ENCODE data around the gene HINT2.

HINT2 gene

GRCh38 chr9:35771943-35772342, 42.9 kb downstream of the HINT2 start:
- Histone ChIP-seq H3K4me1 (ENCODE audit: insufficient read depth, insufficient read length) (no peaks in the 10 kb centered on the region), H3K4me3 (ENCODE audit: insufficient read length, low read depth) (no peak overlapping the region), H3K9me3 (ENCODE audit: insufficient read depth, low read length) (no peaks in the 10 kb centered on the region), H3K9ac (ENCODE audit: insufficient read length, low read depth) (no peak overlapping the region), H3K36me3 (ENCODE audit: insufficient read depth, insufficient read length, low read length) (no peaks in the 10 kb centered on the region), H3K27me3 (ENCODE audit: insufficient read depth, insufficient read length) (no peaks in the 10 kb centered on the region)
- no peak for DNase-seq (ENCODE audit: low read depth, low spot score)
- TF ChIP-seq ZNF274 (IDR thresholded peaks at IDR 0.05; ENCODE audit: low read depth, low read length) (no peak), YY1 (IDR thresholded peaks at IDR 0.05; ENCODE audit: insufficient read depth, insufficient read length) (no peak), SUZ12 (IDR thresholded peaks at IDR 0.05; ENCODE audit: extremely low read depth, insufficient read depth, insufficient read length) (no peak)

- H3K4me3 ChIP-seq (ENCODE audit: insufficient read length, low read depth), result no peak overlapping the region
- H3K4me1 ChIP-seq (ENCODE audit: insufficient read depth, insufficient read length), result no peaks in the 10 kb centered on the region
- no peaks in the 10 kb centered on the region for H3K9me3 ChIP-seq (ENCODE audit: insufficient read depth, low read length)
- TF ChIP-seq YY1 (IDR thresholded peaks at IDR 0.05; ENCODE audit: insufficient read depth, insufficient read length) (no peak), ZNF274 (IDR thresholded peaks at IDR 0.05; ENCODE audit: low read depth, low read length) (no peak), SUZ12 (IDR thresholded peaks at IDR 0.05; ENCODE audit: extremely low read depth, insufficient read depth, insufficient read length) (no peak)
- no peak for DNase-seq (ENCODE audit: low read depth, low spot score)
- no peaks in the 10 kb centered on the region for H3K27me3 ChIP-seq (ENCODE audit: insufficient read depth, insufficient read length)
- no peak overlapping the region for H3K9ac ChIP-seq (ENCODE audit: insufficient read length, low read depth)
- H3K36me3 ChIP-seq (ENCODE audit: insufficient read depth, insufficient read length, low read length), result no peaks in the 10 kb centered on the region
Observed at GRCh38 chr9:35771534-35771933, 43.3 kb downstream of the HINT2 start.

- H3K27me3 ChIP-seq (ENCODE audit: insufficient read depth, insufficient read length), result no peaks in the 10 kb centered on the region
- H3K36me3 ChIP-seq (ENCODE audit: insufficient read depth, insufficient read length, low read length), result no peaks in the 10 kb centered on the region
- TF ChIP-seq ZNF274 (IDR thresholded peaks at IDR 0.05; ENCODE audit: low read depth, low read length) (no peak), YY1 (IDR thresholded peaks at IDR 0.05; ENCODE audit: insufficient read depth, insufficient read length) (no peak), SUZ12 (IDR thresholded peaks at IDR 0.05; ENCODE audit: extremely low read depth, insufficient read depth, insufficient read length) (no peak)
- H3K4me1 ChIP-seq (ENCODE audit: insufficient read depth, insufficient read length), result no peaks in the 10 kb centered on the region
- no peak overlapping the region for H3K9ac ChIP-seq (ENCODE audit: insufficient read length, low read depth)
- H3K9me3 ChIP-seq (ENCODE audit: insufficient read depth, low read length), result no peaks in the 10 kb centered on the region
- no peak for DNase-seq (ENCODE audit: low read depth, low spot score)
- H3K4me3 ChIP-seq (ENCODE audit: insufficient read length, low read depth), result no peak overlapping the region
Observed at GRCh38 chr9:35771075-35771433, 43.8 kb downstream of the HINT2 start.

- no peaks in the 10 kb centered on the region for H3K9me3 ChIP-seq (ENCODE audit: insufficient read depth, low read length)
- no peaks in the 10 kb centered on the region for H3K27me3 ChIP-seq (ENCODE audit: insufficient read depth, insufficient read length)
- DNase-seq (ENCODE audit: low read depth, low spot score), result no peak
- H3K4me1 ChIP-seq (ENCODE audit: insufficient read depth, insufficient read length), result no peaks in the 10 kb centered on the region
- TF ChIP-seq SUZ12 (IDR thresholded peaks at IDR 0.05; ENCODE audit: extremely low read depth, insufficient read depth, insufficient read length) (no peak), YY1 (IDR thresholded peaks at IDR 0.05; ENCODE audit: insufficient read depth, insufficient read length) (no peak), ZNF274 (IDR thresholded peaks at IDR 0.05; ENCODE audit: low read depth, low read length) (no peak)
- H3K36me3 ChIP-seq (ENCODE audit: insufficient read depth, insufficient read length, low read length), result no peaks in the 10 kb centered on the region
- H3K9ac ChIP-seq (ENCODE audit: insufficient read length, low read depth), result no peak overlapping the region
- H3K4me3 ChIP-seq (ENCODE audit: insufficient read length, low read depth), result no peak overlapping the region
Observed at GRCh38 chr9:35769763-35770162, 45.1 kb downstream of the HINT2 start.

- no peak overlapping the region for H3K4me3 ChIP-seq (ENCODE audit: insufficient read length, low read depth)
- TF ChIP-seq YY1 (IDR thresholded peaks at IDR 0.05; ENCODE audit: insufficient read depth, insufficient read length) (no peak), SUZ12 (IDR thresholded peaks at IDR 0.05; ENCODE audit: extremely low read depth, insufficient read depth, insufficient read length) (no peak), ZNF274 (IDR thresholded peaks at IDR 0.05; ENCODE audit: low read depth, low read length) (no peak)
- H3K4me1 ChIP-seq (ENCODE audit: insufficient read depth, insufficient read length), result no peaks in the 10 kb centered on the region
Observed at GRCh38 chr9:35767458-35767857, 47.4 kb downstream of the HINT2 start.

GRCh38 chr9:35766997-35767396, 47.8 kb downstream of the HINT2 start:
- no peaks in the 10 kb centered on the region for H3K27me3 ChIP-seq (ENCODE audit: insufficient read depth, insufficient read length)
- no peaks in the 10 kb centered on the region for H3K9me3 ChIP-seq (ENCODE audit: insufficient read depth, low read length)
- H3K9ac ChIP-seq (ENCODE audit: insufficient read length, low read depth), result no peak overlapping the region

More at GRCh38 chr9:35767458-35767857, 47.4 kb downstream of the HINT2 start:
- Histone ChIP-seq H3K9me3 (ENCODE audit: insufficient read depth, low read length) (no peaks in the 10 kb centered on the region), H3K27me3 (ENCODE audit: insufficient read depth, insufficient read length) (no peaks in the 10 kb centered on the region), H3K36me3 (ENCODE audit: insufficient read depth, insufficient read length, low read length) (no peaks in the 10 kb centered on the region), H3K9ac (ENCODE audit: insufficient read length, low read depth) (no peak overlapping the region)
- DNase-seq (ENCODE audit: low read depth, low spot score), result no peak

GRCh38 chr9:35763803-35764202, 51.0 kb downstream of the HINT2 start:
- Histone ChIP-seq H3K4me1 (ENCODE audit: insufficient read depth, insufficient read length) (no peaks in the 10 kb centered on the region), H3K9ac (ENCODE audit: insufficient read length, low read depth) (no peak overlapping the region), H3K36me3 (ENCODE audit: insufficient read depth, insufficient read length, low read length) (no peaks in the 10 kb centered on the region), H3K9me3 (ENCODE audit: insufficient read depth, low read length) (no peaks in the 10 kb centered on the region), H3K4me3 (ENCODE audit: insufficient read length, low read depth) (no peak overlapping the region), H3K27me3 (ENCODE audit: insufficient read depth, insufficient read length) (no peaks in the 10 kb centered on the region)
- TF ChIP-seq SUZ12 (IDR thresholded peaks at IDR 0.05; ENCODE audit: extremely low read depth, insufficient read depth, insufficient read length) (no peak), ZNF274 (IDR thresholded peaks at IDR 0.05; ENCODE audit: low read depth, low read length) (no peak), YY1 (IDR thresholded peaks at IDR 0.05; ENCODE audit: insufficient read depth, insufficient read length) (no peak)
- no peak for DNase-seq (ENCODE audit: low read depth, low spot score)

More at GRCh38 chr9:35766997-35767396, 47.8 kb downstream of the HINT2 start:
- TF ChIP-seq ZNF274 (IDR thresholded peaks at IDR 0.05; ENCODE audit: low read depth, low read length) (no peak), YY1 (IDR thresholded peaks at IDR 0.05; ENCODE audit: insufficient read depth, insufficient read length) (no peak)
- no peak for DNase-seq (ENCODE audit: low read depth, low spot score)
- no peaks in the 10 kb centered on the region for H3K4me1 ChIP-seq (ENCODE audit: insufficient read depth, insufficient read length)
- H3K4me3 ChIP-seq (ENCODE audit: insufficient read length, low read depth), result no peak overlapping the region
- no peaks in the 10 kb centered on the region for H3K36me3 ChIP-seq (ENCODE audit: insufficient read depth, insufficient read length, low read length)

- no peak overlapping the region for H3K9ac ChIP-seq (ENCODE audit: insufficient read length, low read depth)
- no peaks in the 10 kb centered on the region for H3K9me3 ChIP-seq (ENCODE audit: insufficient read depth, low read length)
- TF ChIP-seq SUZ12 (IDR thresholded peaks at IDR 0.05; ENCODE audit: extremely low read depth, insufficient read depth, insufficient read length), result no peak
- no peak for TF ChIP-seq YY1 (IDR thresholded peaks at IDR 0.05; ENCODE audit: insufficient read depth, insufficient read length)
- TF ChIP-seq ZNF274 (IDR thresholded peaks at IDR 0.05; ENCODE audit: low read depth, low read length), result no peak
- no peak overlapping the region for H3K4me3 ChIP-seq (ENCODE audit: insufficient read length, low read depth)
- no peaks in the 10 kb centered on the region for H3K36me3 ChIP-seq (ENCODE audit: insufficient read depth, insufficient read length, low read length)
- H3K4me1 ChIP-seq (ENCODE audit: insufficient read depth, insufficient read length), result no peaks in the 10 kb centered on the region
- no peak for DNase-seq (ENCODE audit: low read depth, low spot score)
- no peaks in the 10 kb centered on the region for H3K27me3 ChIP-seq (ENCODE audit: insufficient read depth, insufficient read length)
Observed at GRCh38 chr9:35763181-35763580, 51.7 kb downstream of the HINT2 start.

Data from NT2/D1 (cell line).